ENCODE measurements around the gene WSB1. TPM values are rescaled to one million over a fixed set of nuclear protein-coding genes. Genes with fewer than 3 reads are reported as not detected.

WSB1 gene
- total and polyA plus RNA-seq, 9 of the 15 experiments (the other 6 are each of a cell fraction or from before 2014, with no cell fraction given): 22.8 to 229 (median 81.1) TPM

DNA sequence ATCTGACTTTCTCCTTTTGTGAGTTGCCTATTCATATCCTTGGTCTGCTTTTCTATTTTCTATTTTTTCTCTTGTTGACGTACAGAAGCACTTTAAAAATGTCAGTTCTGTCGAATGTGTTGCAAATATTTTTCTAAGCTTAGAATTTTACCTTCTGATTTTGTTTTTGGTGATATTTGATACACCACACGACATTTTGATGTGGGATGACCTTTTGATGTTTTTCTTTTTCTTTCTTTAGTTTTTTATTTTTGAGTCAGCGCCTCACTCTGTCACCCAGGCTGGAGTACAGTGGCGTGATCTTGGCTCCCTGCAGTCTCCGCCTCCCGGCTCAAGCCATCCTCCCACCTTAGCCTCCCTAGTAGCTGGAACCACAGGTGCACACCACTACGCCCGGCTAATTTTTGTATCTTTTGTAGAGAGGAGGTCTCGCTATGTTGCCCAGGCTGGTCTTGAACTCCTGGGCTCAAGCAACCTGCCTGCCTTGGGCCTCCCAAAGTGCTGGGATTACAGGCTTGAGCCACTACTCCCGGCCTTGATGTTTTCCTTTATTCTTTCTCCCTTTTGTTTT is 39.6 kb downstream of the WSB1 start (continued):
- TF ChIP-seq, protein P1, sequence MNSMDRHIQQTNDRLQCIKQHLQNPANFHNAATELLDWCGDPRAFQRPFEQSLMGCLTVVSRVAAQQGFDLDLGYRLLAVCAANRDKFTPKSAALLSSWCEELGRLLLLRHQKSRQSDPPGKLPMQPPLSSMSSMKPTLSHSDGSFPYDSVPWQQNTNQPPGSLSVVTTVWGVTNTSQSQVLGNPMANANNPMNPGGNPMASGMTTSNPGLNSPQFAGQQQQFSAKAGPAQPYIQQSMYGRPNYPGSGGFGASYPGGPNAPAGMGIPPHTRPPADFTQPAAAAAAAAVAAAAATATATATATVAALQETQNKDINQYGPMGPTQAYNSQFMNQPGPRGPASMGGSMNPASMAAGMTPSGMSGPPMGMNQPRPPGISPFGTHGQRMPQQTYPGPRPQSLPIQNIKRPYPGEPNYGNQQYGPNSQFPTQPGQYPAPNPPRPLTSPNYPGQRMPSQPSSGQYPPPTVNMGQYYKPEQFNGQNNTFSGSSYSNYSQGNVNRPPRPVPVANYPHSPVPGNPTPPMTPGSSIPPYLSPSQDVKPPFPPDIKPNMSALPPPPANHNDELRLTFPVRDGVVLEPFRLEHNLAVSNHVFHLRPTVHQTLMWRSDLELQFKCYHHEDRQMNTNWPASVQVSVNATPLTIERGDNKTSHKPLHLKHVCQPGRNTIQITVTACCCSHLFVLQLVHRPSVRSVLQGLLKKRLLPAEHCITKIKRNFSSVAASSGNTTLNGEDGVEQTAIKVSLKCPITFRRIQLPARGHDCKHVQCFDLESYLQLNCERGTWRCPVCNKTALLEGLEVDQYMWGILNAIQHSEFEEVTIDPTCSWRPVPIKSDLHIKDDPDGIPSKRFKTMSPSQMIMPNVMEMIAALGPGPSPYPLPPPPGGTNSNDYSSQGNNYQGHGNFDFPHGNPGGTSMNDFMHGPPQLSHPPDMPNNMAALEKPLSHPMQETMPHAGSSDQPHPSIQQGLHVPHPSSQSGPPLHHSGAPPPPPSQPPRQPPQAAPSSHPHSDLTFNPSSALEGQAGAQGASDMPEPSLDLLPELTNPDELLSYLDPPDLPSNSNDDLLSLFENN (IDR thresholded peaks at IDR 0.05; ENCODE audit: low read depth in 2 of 2, low read length in 2 of 2): 0 out of 4 replicates have a peak, but pooled peaks of 1 of the 2 experiments have one; percentile 7
- no peak for TF ChIP-seq TRIM24 (IDR thresholded peaks at IDR 0.05)

DNA sequence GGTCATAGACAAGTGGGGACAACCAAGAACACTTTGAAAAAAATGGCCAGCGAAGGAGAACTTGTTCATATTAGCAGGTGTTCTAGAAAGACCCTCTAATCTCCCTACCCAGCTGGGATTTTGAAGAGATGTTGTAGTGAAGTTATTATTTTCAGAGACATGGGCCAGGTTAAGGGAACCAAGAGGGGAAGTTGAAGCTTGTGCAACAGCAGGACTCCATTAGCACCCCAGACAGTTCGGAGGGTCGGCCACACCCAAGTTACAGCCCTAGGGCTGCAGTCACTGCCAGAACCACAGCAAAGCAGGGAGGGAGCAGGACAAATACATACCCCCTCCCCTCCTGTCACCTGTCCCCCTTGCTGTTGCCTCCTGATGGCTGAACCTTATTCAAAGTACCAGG is 42.3 kb downstream of the WSB1 start:
- peak overlapping the region; percentile 52 for H2AFZ ChIP-seq (ENCODE audit: low read depth, low read length)
- BruUV-seq (replicated peaks): no TSS peak
- H3K4me2 ChIP-seq (ENCODE audit: insufficient read depth, low read length): peak overlapping the region; percentile 45; the same call in 1 of the 2 replicates
- peak in 1 of 4 experiments; percentile 50 for DNase-seq (ENCODE audit: extremely low read depth in 1 of 4, low spot score in 3 of 4)
- H3K9me1 ChIP-seq (ENCODE audit: control insufficient read depth, insufficient read depth, low read length): no peaks in the 10 kb centered on the region
- H3K4me3 ChIP-seq: no peak overlapping the region
- in situ Hi-C loops (cut with MboI): no loop called here
- peak overlapping the region; percentile 41; the same call in 1 of the 3 replicates for H3K27ac ChIP-seq (ENCODE audit: extremely low read depth, low read depth, low read length)
- 41% methylated on average over 3 of the region's 3 CpGs for WGBS (ENCODE audit: insufficient coverage, low coverage, missing lambda C conversion rate)
- H3K9ac ChIP-seq (ENCODE audit: insufficient read depth in 1 of 2, low read depth in 2 of 2, low read length in 2 of 2): peak overlapping the region; percentile 39 to 88; a peak in 2 of 4 replicates
- POLR2A ChIA-PET: interaction anchor here (0.6 to 4.4 kb wide), 4 partner anchors 8 to 247 kb away, joined by 3 to 39 read pairs (median 6); no protein-coding TSS in a partner anchor
- H3K27me3 ChIP-seq (ENCODE audit: control insufficient read depth in 2 of 2, insufficient read depth in 2 of 2, low read length in 2 of 2): no peaks in the 10 kb centered on the region
- peaks cover 8% of the 10 kb centered on the region; the same call in 2 of the 3 replicates for H3K79me2 ChIP-seq (ENCODE audit: control insufficient read depth, insufficient read depth, low read length)
- no peaks in the 10 kb centered on the region for H4K20me1 ChIP-seq (replicated peaks; ENCODE audit: control insufficient read depth, insufficient read depth, low read length)
- ATAC-seq: no peak
- H3K9me3 ChIP-seq (replicated peaks; ENCODE audit: control insufficient read depth, insufficient read depth, low read depth, low read length): no peaks in the 10 kb centered on the region
- intact Hi-C loops (cut with micrococcal nuclease): no loop called here
- CTCF ChIA-PET (ENCODE audit: low intra/inter-chr PET ratio): interaction anchor here (0.6 kb wide), 1 partner anchor 18 kb away, joined by 4 read pairs; no protein-coding TSS in a partner anchor
- H3K4me1 ChIP-seq (replicated peaks in 1 of 2; ENCODE audit: control insufficient read depth in 2 of 2, insufficient read depth in 2 of 2, low read length in 2 of 2): peaks cover 56% of the 10 kb centered on the region in 2 experiments
- H3K36me3 ChIP-seq (ENCODE audit: control insufficient read depth, insufficient read depth, low read length): no peaks in the 10 kb centered on the region; the same call in 2 of the 3 replicates
- FAIRE-seq: no peak
- peak in 1 of 3 experiments; percentile 17 for TF ChIP-seq YY1 (IDR thresholded peaks at IDR 0.05; ENCODE audit: borderline replicate concordance in 1 of 3, control insufficient read depth in 1 of 3, extremely low read depth in 1 of 3, insufficient read depth in 3 of 3, insufficient read length in 1 of 3, insufficient replicate concordance in 2 of 3, low read depth in 1 of 3, low read length in 2 of 3)
- TF ChIP-seq CXXC5 (CRISPR knock-in tag; IDR thresholded peaks at IDR 0.05): 0 out of 2 replicates have a peak, but pooled peaks have one; percentile 23
- no peak for TF ChIP-seq GATAD2A (IDR thresholded peaks at IDR 0.05)
- TF ChIP-seq PURB (CRISPR knock-in tag; IDR thresholded peaks at IDR 0.05; ENCODE audit: low read depth): no peak
- TF ChIP-seq CEBPB (tag; IDR thresholded peaks at IDR 0.05): peak; percentile 82
- TF ChIP-seq, protein P2, sequence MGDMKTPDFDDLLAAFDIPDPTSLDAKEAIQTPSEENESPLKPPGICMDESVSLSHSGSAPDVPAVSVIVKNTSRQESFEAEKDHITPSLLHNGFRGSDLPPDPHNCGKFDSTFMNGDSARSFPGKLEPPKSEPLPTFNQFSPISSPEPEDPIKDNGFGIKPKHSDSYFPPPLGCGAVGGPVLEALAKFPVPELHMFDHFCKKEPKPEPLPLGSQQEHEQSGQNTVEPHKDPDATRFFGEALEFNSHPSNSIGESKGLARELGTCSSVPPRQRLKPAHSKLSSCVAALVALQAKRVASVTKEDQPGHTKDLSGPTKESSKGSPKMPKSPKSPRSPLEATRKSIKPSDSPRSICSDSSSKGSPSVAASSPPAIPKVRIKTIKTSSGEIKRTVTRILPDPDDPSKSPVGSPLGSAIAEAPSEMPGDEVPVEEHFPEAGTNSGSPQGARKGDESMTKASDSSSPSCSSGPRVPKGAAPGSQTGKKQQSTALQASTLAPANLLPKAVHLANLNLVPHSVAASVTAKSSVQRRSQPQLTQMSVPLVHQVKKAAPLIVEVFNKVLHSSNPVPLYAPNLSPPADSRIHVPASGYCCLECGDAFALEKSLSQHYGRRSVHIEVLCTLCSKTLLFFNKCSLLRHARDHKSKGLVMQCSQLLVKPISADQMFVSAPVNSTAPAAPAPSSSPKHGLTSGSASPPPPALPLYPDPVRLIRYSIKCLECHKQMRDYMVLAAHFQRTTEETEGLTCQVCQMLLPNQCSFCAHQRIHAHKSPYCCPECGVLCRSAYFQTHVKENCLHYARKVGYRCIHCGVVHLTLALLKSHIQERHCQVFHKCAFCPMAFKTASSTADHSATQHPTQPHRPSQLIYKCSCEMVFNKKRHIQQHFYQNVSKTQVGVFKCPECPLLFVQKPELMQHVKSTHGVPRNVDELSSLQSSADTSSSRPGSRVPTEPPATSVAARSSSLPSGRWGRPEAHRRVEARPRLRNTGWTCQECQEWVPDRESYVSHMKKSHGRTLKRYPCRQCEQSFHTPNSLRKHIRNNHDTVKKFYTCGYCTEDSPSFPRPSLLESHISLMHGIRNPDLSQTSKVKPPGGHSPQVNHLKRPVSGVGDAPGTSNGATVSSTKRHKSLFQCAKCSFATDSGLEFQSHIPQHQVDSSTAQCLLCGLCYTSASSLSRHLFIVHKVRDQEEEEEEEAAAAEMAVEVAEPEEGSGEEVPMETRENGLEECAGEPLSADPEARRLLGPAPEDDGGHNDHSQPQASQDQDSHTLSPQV (IDR thresholded peaks at IDR 0.05): peak; percentile 35; the same call in 1 of the 2 replicates
